GDM1 (cell line): ENCODE data around the gene CMTM8.
A peak's percentile ranks its signal among the peaks of the same experiment; 100 is the strongest.

Experiments used
- DNase-seq: peaks from one replicate; lab custom pipeline; 2025; lab: John Stamatoyannopoulos, UW

Gene CMTM8

DNA sequence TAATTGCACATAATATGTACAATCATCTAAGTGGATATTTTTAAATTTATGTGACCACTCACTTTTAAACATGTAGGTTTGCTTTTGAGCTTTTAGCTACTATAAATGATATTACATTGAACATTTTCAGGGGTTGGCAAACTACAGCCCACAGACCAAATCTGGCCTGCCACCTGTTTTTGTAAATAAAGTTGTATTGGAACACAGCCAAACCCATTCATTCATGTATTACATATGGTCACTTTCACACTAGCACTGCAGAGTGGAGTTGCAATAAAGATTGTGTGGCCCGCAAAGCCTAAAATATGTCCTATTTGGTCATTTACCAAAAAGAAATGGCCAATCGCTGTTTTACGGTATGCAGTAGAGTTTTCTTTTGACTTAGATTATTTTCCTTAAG lies 174.4 kb downstream of the CMTM8 start:
- DNase-seq: no peak

DNA sequence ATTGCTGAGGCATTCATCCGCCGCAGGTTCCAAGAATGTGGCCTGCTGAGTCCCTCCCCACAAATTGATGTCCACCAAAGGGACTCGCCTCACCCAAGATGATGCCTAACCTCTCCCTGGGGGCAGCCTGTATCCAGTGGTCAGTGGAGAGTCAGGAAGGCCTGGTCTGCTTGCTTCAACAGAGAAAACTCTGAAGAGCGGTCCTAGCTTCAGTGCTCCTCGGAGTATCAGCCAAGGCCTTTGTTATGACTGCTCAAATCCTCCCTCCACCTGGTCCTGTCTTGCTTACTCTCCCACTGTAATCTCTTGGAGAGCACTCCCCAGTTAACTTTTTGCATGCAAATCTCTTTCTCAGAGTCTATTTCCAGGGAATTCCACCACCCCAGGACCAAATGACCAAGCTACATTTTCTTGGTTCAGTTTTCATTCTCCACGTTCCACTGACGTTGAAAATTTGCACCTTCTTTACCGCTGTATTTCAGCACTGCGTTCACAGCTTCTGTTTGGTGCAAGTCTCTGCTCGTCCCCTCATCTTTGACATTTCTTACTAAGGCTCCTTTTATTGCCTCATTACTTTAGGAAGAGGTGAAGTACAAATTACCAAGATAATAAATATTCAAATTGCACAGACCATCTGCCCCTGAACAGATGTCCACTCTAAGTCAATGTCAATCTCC lies 175.5 kb downstream of the CMTM8 start:
- DNase-seq: no peak

DNA sequence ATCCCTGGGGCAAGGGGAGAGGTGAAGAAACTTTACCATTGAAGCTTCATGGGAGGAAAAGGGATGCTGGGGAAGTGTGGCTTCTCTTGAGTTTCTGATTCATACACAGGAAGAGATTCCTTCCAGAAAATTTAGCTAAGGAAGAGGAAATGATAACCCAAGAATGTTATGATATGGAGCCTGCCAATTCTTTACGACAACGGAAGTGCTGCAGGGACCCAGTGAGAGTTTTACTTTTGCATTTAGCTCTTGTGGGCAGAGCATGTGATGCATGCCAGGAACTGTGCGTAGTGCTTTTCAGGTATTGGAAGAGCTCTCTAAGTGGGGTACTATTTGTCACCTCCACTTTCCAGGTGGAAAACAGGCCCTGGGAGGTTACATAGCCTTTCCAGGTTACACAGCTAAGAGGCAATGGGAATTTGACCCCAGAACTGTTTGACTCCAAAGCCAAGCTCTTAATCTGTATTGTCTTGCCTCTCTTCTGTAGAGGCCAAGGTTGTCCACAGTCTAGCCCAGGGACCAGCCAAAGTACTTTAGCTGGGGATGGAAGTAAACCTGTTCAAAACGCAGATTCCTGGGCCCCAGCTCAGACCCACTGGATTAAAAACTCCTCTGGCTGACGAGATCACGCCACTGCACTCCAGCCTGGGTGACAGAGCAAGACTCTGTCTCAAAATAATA lies 176.2 kb downstream of the CMTM8 start:
- DNase-seq: no peak

DNA sequence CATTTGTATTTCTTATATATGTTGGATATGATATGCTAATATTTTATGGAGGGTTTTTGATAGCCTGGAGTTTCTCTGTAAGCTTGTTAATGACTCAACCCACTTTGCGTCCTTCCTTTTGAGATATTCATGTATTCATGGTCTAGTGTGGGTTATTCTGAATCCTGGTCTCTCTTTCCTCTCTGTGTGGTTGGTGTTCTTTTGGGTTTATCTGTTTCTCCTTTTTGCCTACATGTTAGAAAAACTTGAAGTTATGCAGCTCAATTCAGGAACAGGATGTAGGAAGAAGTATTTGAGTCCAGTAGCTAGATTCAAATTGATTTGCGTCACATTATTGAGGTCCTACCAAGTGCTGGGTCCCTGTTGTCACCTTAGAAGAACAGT lies 181.3 kb downstream of the CMTM8 start:
- peak; percentile 47 for DNase-seq
